Right renal pelvis (tissue), 4 donors: ENCODE data around the gene ARHGAP45. TPM values are rescaled to one million over a fixed set of nuclear protein-coding genes. Genes with fewer than 3 reads are reported as not detected.
A peak's percentile ranks its signal among the peaks of the same experiment; 100 is the strongest.
"Not testable (repeated sequence)": the region's sequence is repeated elsewhere in the genome, so short reads cannot be mapped to it uniquely, and the experiment has no call there.

Experiments
- DNase-seq, 4 donors: peaks; one replicate each; pipeline ENCODE4 v3.0.0-alpha.2; 2013; ENCODE audit warnings: low read depth in 4 of 4, low spot score in 3 of 4, missing footprints in 1 of 4
- polyA plus RNA-seq, 4 donors: library from polyadenylated mRNA; unstranded; fragments of 120-200 nt; gene quantifications; one replicate each; pipeline ENCODE4 v1.2.1, GENCODE V29; 2013; ENCODE audit not compliant: insufficient read length in 4 of 4

The ARHGAP45 gene
- polyA plus RNA-seq, 4 donors: 9.3 to 12.8 (median 9.7) TPM

- peak; percentile 81 to 87 (median 84) for DNase-seq
Measured at GRCh38 chr19:1113030-1113985, 46.3 kb downstream of the ARHGAP45 start.

DNA sequence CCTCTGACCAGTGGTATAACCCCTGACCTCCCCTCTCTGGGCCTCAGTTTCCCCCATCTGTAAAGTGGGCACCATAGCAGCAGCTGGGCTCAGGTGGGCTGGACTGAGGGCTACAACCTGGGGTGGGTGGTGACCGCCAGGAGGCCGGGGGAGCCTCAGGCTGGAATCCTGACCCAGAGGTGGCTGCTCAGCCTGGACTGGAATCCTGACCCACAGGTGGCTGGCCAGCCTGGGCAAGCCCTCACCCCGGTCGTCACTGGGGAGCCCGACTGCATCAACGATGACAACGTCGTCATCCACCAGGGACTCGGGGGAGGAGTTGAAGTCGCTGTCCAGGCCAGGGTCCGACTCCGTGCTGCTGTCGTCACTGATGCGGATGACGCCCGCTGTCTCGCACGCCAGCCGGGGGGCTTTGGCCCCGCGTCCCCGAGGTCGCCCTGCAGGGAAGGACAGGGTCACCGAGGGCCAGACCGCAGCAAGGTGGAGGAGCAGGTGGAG lies 47.1 kb downstream of the ARHGAP45 start:
- DNase-seq: no peak

DNA sequence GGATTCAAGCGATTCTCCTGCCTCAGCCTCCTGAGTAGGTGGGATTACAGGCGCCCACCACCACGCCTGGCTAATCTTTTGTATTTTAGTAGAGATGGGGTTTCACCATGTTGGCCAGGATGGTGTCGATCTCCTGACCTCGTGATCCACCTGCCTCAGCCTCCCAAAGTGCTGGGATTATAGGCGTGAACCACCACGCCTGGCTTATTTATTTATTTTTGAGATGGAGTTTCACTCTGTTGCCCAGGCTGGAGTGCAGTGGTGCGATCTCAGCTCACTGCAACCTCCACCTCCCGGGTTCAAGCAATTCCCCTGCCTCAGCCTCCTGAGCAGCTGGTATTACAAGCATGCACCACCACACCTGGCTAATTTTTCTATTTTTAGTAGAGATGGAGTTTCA lies 47.8 kb downstream of the ARHGAP45 start:
- not testable (repeated sequence) for DNase-seq

- DNase-seq: no peak
Measured at GRCh38 chr19:1115646-1116420, 48.9 kb downstream of the ARHGAP45 start.

GRCh38 chr19:1116726-1117581 lies 50.0 kb downstream of the ARHGAP45 start:
- no peak for DNase-seq

- DNase-seq: no peak
Measured at GRCh38 chr19:1117654-1118053, 50.7 kb downstream of the ARHGAP45 start.

DNA sequence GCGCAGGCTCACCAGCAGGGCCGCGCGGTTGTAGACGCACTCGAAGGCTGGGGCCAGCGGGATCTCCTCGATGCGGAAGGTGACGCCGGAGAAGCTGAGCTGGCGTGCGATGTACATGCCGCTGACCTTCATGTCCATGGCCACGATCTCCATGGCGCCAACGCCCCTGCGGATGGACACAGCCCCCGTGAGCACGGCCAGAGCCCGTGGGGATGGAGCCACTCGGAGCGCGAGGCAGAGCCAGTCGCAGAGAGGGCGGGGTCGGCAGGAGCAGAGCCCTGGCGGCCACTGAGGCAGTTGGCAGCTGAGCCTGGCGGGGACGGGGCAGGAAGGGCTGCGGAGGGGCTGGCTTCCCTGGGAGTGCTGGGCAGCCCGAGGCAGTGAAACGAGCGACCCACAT lies 52.0 kb downstream of the ARHGAP45 start:
- DNase-seq: no peak

- DNase-seq: no peak
Measured at GRCh38 chr19:1119475-1120217, 52.7 kb downstream of the ARHGAP45 start.

GRCh38 chr19:1121395-1121794 lies 54.4 kb downstream of the ARHGAP45 start:
- no peak for DNase-seq

GRCh38 chr19:1122021-1122971 lies 55.3 kb downstream of the ARHGAP45 start:
- DNase-seq: no peak

DNA sequence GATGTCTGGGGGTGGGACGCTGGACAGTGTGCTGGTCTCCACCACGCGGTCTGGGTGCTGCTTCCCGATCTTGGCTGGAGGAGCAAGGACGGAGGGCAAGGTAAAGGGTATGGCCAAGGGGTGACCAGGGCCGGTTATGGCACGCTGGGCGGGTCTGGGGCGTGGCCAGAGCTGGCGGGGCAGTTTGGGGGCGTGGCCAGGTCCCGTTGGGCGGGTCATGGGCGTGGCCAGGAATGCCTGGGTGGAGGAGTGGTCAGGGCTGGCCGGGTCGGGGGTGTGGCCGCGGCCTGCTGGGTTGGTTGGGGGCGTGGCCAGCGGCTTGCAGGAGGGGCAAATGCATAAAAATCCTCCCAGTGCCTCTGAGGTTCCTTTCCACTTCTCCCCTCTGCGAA lies 56.0 kb downstream of the ARHGAP45 start:
- no peak for DNase-seq

- no peak for DNase-seq
Measured at GRCh38 chr19:1123381-1123780, 56.4 kb downstream of the ARHGAP45 start.

DNA sequence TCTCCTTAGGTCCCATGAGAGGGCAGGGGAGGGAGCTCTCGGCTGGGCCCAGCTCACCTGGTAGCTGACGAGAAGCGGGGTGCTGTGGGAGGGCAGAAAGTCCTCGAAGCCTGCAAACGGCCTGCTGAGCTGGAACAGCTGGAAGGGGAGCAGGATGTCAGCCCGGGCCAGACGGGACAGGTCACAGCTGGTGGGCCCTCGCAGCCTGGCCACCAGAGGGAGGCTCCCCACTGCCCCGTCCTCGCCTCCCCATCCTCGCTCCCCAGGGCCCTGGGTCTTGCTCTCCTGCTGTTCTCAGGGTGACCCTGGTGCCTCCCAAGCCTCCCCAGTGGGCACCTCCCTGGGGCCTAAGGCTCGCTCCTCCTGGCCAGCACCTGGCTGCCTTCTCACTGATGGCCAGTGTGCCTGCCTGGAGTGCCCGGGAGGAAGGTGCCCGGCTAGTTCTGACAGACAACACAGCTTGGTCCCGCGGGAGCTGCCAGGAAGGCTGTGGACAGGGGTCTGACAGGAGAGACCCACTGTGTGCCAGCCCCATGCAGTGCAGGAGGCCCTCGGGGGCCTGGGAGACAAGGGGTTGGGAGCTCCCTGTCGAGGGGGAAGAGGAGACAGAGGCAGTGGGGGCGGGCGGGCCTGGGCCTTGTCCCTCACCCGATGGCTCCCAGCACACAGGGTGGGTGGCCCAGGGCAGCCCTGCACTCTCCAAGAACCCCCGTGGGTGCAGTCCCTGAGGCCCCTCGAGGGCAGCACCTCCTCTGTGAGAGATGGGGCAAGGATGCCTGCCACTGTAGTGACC lies 57.1 kb downstream of the ARHGAP45 start:
- DNase-seq: no peak

- DNase-seq: no peak
Measured at GRCh38 chr19:1125601-1126467, 58.9 kb downstream of the ARHGAP45 start.

- DNase-seq: no peak
Measured at GRCh38 chr19:1126984-1127760, 60.2 kb downstream of the ARHGAP45 start.

- DNase-seq: no peak
Measured at GRCh38 chr19:1128106-1128505, 61.1 kb downstream of the ARHGAP45 start.
